H1 (cell line): ENCODE data around the gene SAMM50. TPM values are rescaled to one million over a fixed set of nuclear protein-coding genes. Genes with fewer than 3 reads are reported as not detected.

Experiments used
- CTCF ChIA-PET: fragments of 300-600 bp; sonication (Branson Sonifier 250); formaldehyde crosslinking; loops from one replicate; lab custom pipeline; 2021; ENCODE audit not compliant: partially characterized antibody; lab: Charles Lee
- POLR2A ChIA-PET: fragments of 300-600 bp; sonication (Branson Sonifier 250); formaldehyde crosslinking; loops from one replicate; lab custom pipeline; 2021; ENCODE audit warnings: inconsistent platforms; ENCODE audit not compliant: partially characterized antibody; lab: Charles Lee
- DNase-seq, 2 experiments: peaks; one replicate each; pipeline versions ENCODE4 v3.0.0 to v3.0.0-alpha.2; 2010 to 2022; ENCODE audit warnings: low spot score in 2 of 2, low read depth in 1 of 2, mixed read lengths in 1 of 2
- FAIRE-seq: peaks from 2 replicates; lab custom pipeline; 2011; peaks lifted over from hg19 to GRCh38; lab: Jason Lieb, UNC
- H2AFZ ChIP-seq: 2 replicates; pipeline ENCODE4 v1.8.1; 2012; ENCODE audit warnings: low read length, inconsistent platforms
- H2AK5ac ChIP-seq: 2 replicates; pipeline ENCODE4 v1.6.1; 2013; ENCODE audit warnings: low read depth, low read length
- H2BK120ac ChIP-seq: replicated peaks from 2 replicates; pipeline ENCODE3; 2013; ENCODE audit warnings: low read depth, low read length, inconsistent platforms
- H2BK12ac ChIP-seq: 2 replicates; pipeline ENCODE4 v1.6.1; 2013; ENCODE audit warnings: low read depth, low read length
- H2BK15ac ChIP-seq: 2 replicates; pipeline ENCODE4 v1.6.1; 2013; ENCODE audit warnings: low read length
- H2BK20ac ChIP-seq: 2 replicates; pipeline ENCODE4 v1.6.1; 2013; ENCODE audit warnings: low read length
- H2BK5ac ChIP-seq: 2 replicates; pipeline ENCODE4 v1.6.1; 2013; ENCODE audit warnings: low read depth, low read length
- H3K14ac ChIP-seq: 2 replicates; pipeline ENCODE4 v1.6.1; 2013; ENCODE audit warnings: inconsistent platforms; ENCODE audit not compliant: insufficient read length
- H3K18ac ChIP-seq: 2 replicates; pipeline ENCODE4 v1.6.1; 2013; ENCODE audit warnings: low read length; ENCODE audit errors: extremely low read depth
- H3K23ac ChIP-seq: 2 replicates; pipeline ENCODE4 v1.6.1; 2013; ENCODE audit warnings: inconsistent platforms; ENCODE audit not compliant: insufficient read length
- H3K23me2 ChIP-seq: 2 replicates; pipeline ENCODE4 v1.6.1; 2013; ENCODE audit warnings: low read depth, low read length
- H3K27ac ChIP-seq: 2 replicates; pipeline ENCODE4 v1.6.1; 2011; ENCODE audit warnings: low read depth, low read length, inconsistent platforms
- H3K27me3 ChIP-seq, 4 experiments: replicated peaks in 1 of 4; 1 replicate in 1 of 4; 2 replicates in 3 of 4; pipeline versions ENCODE4 v1.6.1 to v1.8.1; 2011 to 2013; ENCODE audit warnings: low read length in 3 of 4, mild to moderate bottlenecking in 3 of 4, inconsistent platforms in 2 of 4, mixed read lengths in 2 of 4, moderate library complexity in 1 of 4; ENCODE audit not compliant: control insufficient read depth in 3 of 4, insufficient read depth in 3 of 4; ENCODE audit errors: extremely low read depth in 1 of 4
- H3K36me3 ChIP-seq, 4 experiments: 2 replicates each; pipeline versions ENCODE4 v1.6.1 to v1.8.1; 2011 to 2013; ENCODE audit warnings: mild to moderate bottlenecking in 4 of 4, low read length in 3 of 4, moderate library complexity in 2 of 4, control low read depth in 1 of 4, inconsistent platforms in 1 of 4; ENCODE audit not compliant: insufficient read depth in 4 of 4, control insufficient read depth in 2 of 4
- H3K4ac ChIP-seq: replicated peaks from 2 replicates; pipeline ENCODE3; 2013; ENCODE audit warnings: low read length, low read depth, mixed read lengths, inconsistent platforms; ENCODE audit not compliant: insufficient read length
- H3K4me1 ChIP-seq, 4 experiments: replicated peaks in 1 of 4; 1 replicate in 1 of 4; 2 replicates in 3 of 4; pipeline versions ENCODE4 v1.6.1 to v1.8.1; 2011 to 2013; ENCODE audit warnings: low read length in 3 of 4, inconsistent platforms in 2 of 4, mixed read lengths in 1 of 4; ENCODE audit not compliant: insufficient read depth in 4 of 4, control insufficient read depth in 3 of 4
- H3K4me2 ChIP-seq, 2 experiments: 2 replicates each; pipeline versions ENCODE4 v1.6.1 to v1.8.1; 2011 to 2013; ENCODE audit warnings: low read depth in 2 of 2, low read length in 2 of 2, control low read depth in 1 of 2, inconsistent platforms in 1 of 2, mild to moderate bottlenecking in 1 of 2; ENCODE audit not compliant: insufficient read depth in 1 of 2
- H3K4me3 ChIP-seq, 4 experiments: fragments of 200-600, 300-600 bp in 1 of 4; sonication (generic), shearing (Covaris generic), sonication (Bioruptor Twin) in 1 of 4; 2 replicates each; pipeline versions ENCODE4 v1.5.1 to v1.8.1; 2011 to 2016; ENCODE audit warnings: low read length in 4 of 4, low read depth in 3 of 4, control low read depth in 2 of 4, inconsistent platforms in 2 of 4, mild to moderate bottlenecking in 2 of 4, mixed read lengths in 1 of 4, moderate library complexity in 1 of 4; ENCODE audit not compliant: insufficient read depth in 2 of 4; ENCODE audit errors: extremely low read depth in 1 of 4
- H3K56ac ChIP-seq: replicated peaks from 2 replicates; pipeline ENCODE3; 2013; ENCODE audit warnings: low read depth, mild to moderate bottlenecking, mixed read lengths, low read length, inconsistent platforms; ENCODE audit not compliant: insufficient read length
- H3K79me1 ChIP-seq: 2 replicates; pipeline ENCODE4 v1.6.1; 2013; ENCODE audit warnings: low read depth, low read length, control low read depth
- H3K79me2 ChIP-seq, 2 experiments: 2 replicates each; pipeline versions ENCODE4 v1.6.1 to v1.8.1; 2012 to 2013; ENCODE audit warnings: low read length in 2 of 2, mild to moderate bottlenecking in 2 of 2, inconsistent platforms in 1 of 2; ENCODE audit not compliant: insufficient read depth in 2 of 2, control insufficient read depth in 1 of 2
- H3K9ac ChIP-seq, 4 experiments: replicated peaks in 1 of 4; 1 replicate in 1 of 4; 2 replicates in 3 of 4; pipeline versions ENCODE4 v1.6.1 to v1.8.1; 2011 to 2013; ENCODE audit warnings: low read depth in 3 of 4, low read length in 3 of 4, control low read depth in 2 of 4, mild to moderate bottlenecking in 2 of 4, moderate library complexity in 2 of 4, inconsistent platforms in 1 of 4; ENCODE audit errors: extremely low read depth in 1 of 4
- H3K9me3 ChIP-seq, 2 experiments: 2 replicates each; pipeline versions ENCODE4 v1.6.1 to v1.8.1; 2012 to 2013; ENCODE audit warnings: mild to moderate bottlenecking in 2 of 2, moderate library complexity in 2 of 2, control low read depth in 1 of 2, inconsistent platforms in 1 of 2, low read depth in 1 of 2, low read length in 1 of 2, mixed read lengths in 1 of 2; ENCODE audit not compliant: insufficient read depth in 2 of 2
- H4K20me1 ChIP-seq, 2 experiments: replicated peaks in 1 of 2; 2 replicates each; pipeline versions ENCODE3 to v1.8.1; 2011 to 2013; ENCODE audit warnings: inconsistent platforms in 2 of 2, low read length in 2 of 2, mild to moderate bottlenecking in 1 of 2; ENCODE audit not compliant: insufficient read depth in 2 of 2, control insufficient read depth in 1 of 2
- H4K5ac ChIP-seq: 2 replicates; pipeline ENCODE4 v1.6.1; 2013; ENCODE audit warnings: low read length, low read depth, mixed read lengths, inconsistent platforms; ENCODE audit not compliant: insufficient read length
- H4K8ac ChIP-seq: 2 replicates; pipeline ENCODE4 v1.8.0; 2013; ENCODE audit warnings: mild to moderate bottlenecking, moderate library complexity, low read length, inconsistent platforms; ENCODE audit not compliant: insufficient read depth; ENCODE audit errors: extremely low read depth
- H4K91ac ChIP-seq: replicated peaks from 2 replicates; pipeline ENCODE3; 2013; ENCODE audit warnings: low read length, mixed read lengths, inconsistent platforms; ENCODE audit not compliant: insufficient read length
- CHD1 ChIP-seq: IDR thresholded peaks from 2 replicates; pipeline ENCODE4 v1.6.1; 2012; ENCODE audit warnings: low read depth, low read length, improper control_type of control experiment
- CREB1 ChIP-seq: IDR thresholded peaks from 2 replicates; pipeline ENCODE4 v1.6.1; 2012; ENCODE audit warnings: inconsistent platforms
- EP300 ChIP-seq, 2 experiments: IDR thresholded peaks; 1 replicate in 1 of 2; 2 replicates in 1 of 2; pipeline ENCODE4 v1.6.1; 2011 to 2012; ENCODE audit warnings: low read depth in 2 of 2, low read length in 2 of 2, mild to moderate bottlenecking in 2 of 2, borderline replicate concordance in 1 of 2, inconsistent platforms in 1 of 2, moderate library complexity in 1 of 2
- FOSL1 ChIP-seq: IDR thresholded peaks from 2 replicates; pipeline ENCODE4 v1.6.1; 2011; ENCODE audit warnings: mild to moderate bottlenecking, low read depth, low read length, moderate library complexity; ENCODE audit not compliant: insufficient read depth
- HDAC2 ChIP-seq, 2 experiments: fragments of 300-600 bp in 1 of 2; sonication (generic) in 1 of 2; IDR thresholded peaks; 2 replicates each; pipeline ENCODE4 v1.6.1; 2011 to 2012; ENCODE audit warnings: low read depth in 2 of 2, low read length in 2 of 2, mild to moderate bottlenecking in 2 of 2, moderate library complexity in 2 of 2, borderline replicate concordance in 1 of 2, inconsistent platforms in 1 of 2
- NRF1 ChIP-seq: IDR thresholded peaks from 2 replicates; pipeline ENCODE4 v1.6.1; 2011; ENCODE audit warnings: mild to moderate bottlenecking, low read depth, low read length, improper control_type of control experiment
- RAD21 ChIP-seq, 2 experiments: IDR thresholded peaks in 1 of 2; conservative IDR thresholded peaks in 1 of 2; 2 replicates each; pipeline ENCODE4 v1.6.1; 2011; ENCODE audit warnings: low read depth in 2 of 2, low read length in 2 of 2, improper control_type of control experiment in 1 of 2, inconsistent platforms in 1 of 2, mild to moderate bottlenecking in 1 of 2, moderate library complexity in 1 of 2
- RNF2 ChIP-seq: fragments of 200-900, 300-1000 bp; sonication (generic); IDR thresholded peaks from 2 replicates; pipeline ENCODE4 v1.7.1; 2016; ENCODE audit warnings: borderline replicate concordance, low read depth, mild to moderate bottlenecking, antibody characterized with exemption, low read length; ENCODE audit not compliant: poor library complexity, severe bottlenecking; ENCODE audit errors: missing control alignments
- SAP30 ChIP-seq: fragments of 300-600 bp; sonication (generic); IDR thresholded peaks from 2 replicates; pipeline ENCODE4 v1.7.1; 2012; ENCODE audit warnings: low read length, moderate library complexity, mild to moderate bottlenecking, inconsistent platforms; ENCODE audit not compliant: insufficient read depth, insufficient replicate concordance
- SIRT6 ChIP-seq: IDR thresholded peaks from one replicate; pipeline ENCODE4 v1.7.1; 2012; ENCODE audit warnings: low read length, inconsistent platforms
- SP1 ChIP-seq: IDR thresholded peaks from 2 replicates; pipeline ENCODE4 v1.6.1; 2011; ENCODE audit warnings: low read depth, low read length
- SUZ12 ChIP-seq: fragments of 200-600 bp; sonication (generic); IDR thresholded peaks from 2 replicates; pipeline ENCODE4 v1.6.1; 2012; ENCODE audit warnings: mild to moderate bottlenecking, inconsistent platforms, low read length, moderate library complexity, mixed read lengths
- WGBS, 2 experiments: shearing (Covaris generic) in 1 of 2; methylation state at CpG; one replicate each; pipeline versions ENCODE4 v1.1.6 to v1.1.7; 2013 to 2015; ENCODE audit warnings: low lambda C conversion rate in 2 of 2, mixed read lengths in 2 of 2, inconsistent platforms in 1 of 2, low coverage in 1 of 2, missing lambda C conversion rate in 1 of 2; ENCODE audit not compliant: insufficient replicate concordance in 2 of 2, insufficient coverage in 1 of 2, insufficient read length in 1 of 2; ENCODE audit errors: extremely low coverage in 1 of 2, missing lambda C conversion rate in 1 of 2; 5-methylcytosine and 5-hydroxymethylcytosine counted together
- polyA plus RNA-seq, 7 experiments: library from polyadenylated mRNA; depleted of rRNA in 3 of 7; stranded (reverse) in 5 of 7; unstranded in 2 of 7; fragments of >200 nt in 5 of 7; fragments of 200-250 nt in 2 of 7; gene quantifications; 1 replicate in 5 of 7; 2 replicates in 1 of 7; 4 replicates in 1 of 7; pipeline versions ENCODE4 v1.2.1 to v1.2.3, GENCODE V29; 2011 to 2013; ENCODE audit warnings: missing spikeins in 2 of 7, mixed read lengths in 2 of 7
- total RNA-seq: library from RNA; stranded (reverse); fragmentation: NEBNext Ultra II Directional; extraction: Animal tissue kit (Norgen Biotek cat#: 25700); gene quantifications from 2 replicates; pipeline ENCODE4 v1.2.1, GENCODE V29; 2021

Gene SAMM50
- total and polyA plus RNA-seq, 2 of the 8 experiments (the other 6 are each of a cell fraction or from before 2014, with no cell fraction given) = 45.4 to 70.3 TPM

GRCh38 chr22:43998679-43999264, 43.5 kb downstream of the SAMM50 start:
- no peak overlapping the region for H2BK15ac ChIP-seq
- POLR2A ChIA-PET = no interaction called here
- no peak overlapping the region for H3K4me3 ChIP-seq
- no peak overlapping the region for H3K56ac ChIP-seq
- no peak overlapping the region for H2AK5ac ChIP-seq
- H3K27me3 ChIP-seq = no peaks in the 10 kb centered on the region
- no peak overlapping the region for H3K14ac ChIP-seq
- no peak overlapping the region for H2BK12ac ChIP-seq
- H3K4me2 ChIP-seq = no peak overlapping the region
- H3K27ac ChIP-seq = no peak overlapping the region
- no peak overlapping the region for H4K5ac ChIP-seq
- no peak overlapping the region for H3K4ac ChIP-seq
- no peak overlapping the region for H4K91ac ChIP-seq
- no peak overlapping the region for H3K23ac ChIP-seq
- no peaks in the 10 kb centered on the region for H3K79me2 ChIP-seq
- CTCF ChIA-PET = interaction anchor here (0.5 to 3.1 kb wide), 9 partner anchors 16 to 628 kb away, joined by 3 to 13 read pairs (median 4); no protein-coding TSS in a partner anchor
- no peaks in the 10 kb centered on the region for H3K79me1 ChIP-seq
- no peak overlapping the region for H4K8ac ChIP-seq
- 91% methylated on average over 15 of the region's 15 CpGs; no CpG with 5 or more reads in 1 of the 2 experiments for WGBS, 2 experiments
- FAIRE-seq (no peak), DNase-seq (no peak)
- H3K36me3 ChIP-seq = peaks cover 0 to 10% (median 6%) of the 10 kb centered on the region in 4 experiments; a peak in 5 of 8 replicates
- H2BK20ac ChIP-seq = no peak overlapping the region
- H3K9me3 ChIP-seq = no peaks in the 10 kb centered on the region
- H3K9ac ChIP-seq = no peak overlapping the region
- peaks cover 0 to 8% of the 10 kb centered on the region in 2 experiments for H4K20me1 ChIP-seq
- no peak overlapping the region for H2BK5ac ChIP-seq
- H3K23me2 ChIP-seq = no peaks in the 10 kb centered on the region
- H2AFZ ChIP-seq = no peak overlapping the region
- H2BK120ac ChIP-seq = no peak overlapping the region
- no peaks in the 10 kb centered on the region for H3K4me1 ChIP-seq
- no peak overlapping the region for H3K18ac ChIP-seq
- TF ChIP-seq CREB1 = no peak
- no peak for TF ChIP-seq CHD1
- no peak for TF ChIP-seq SAP30
- no peak for TF ChIP-seq HDAC2 (IDR thresholded peaks at IDR 0.05; ENCODE audit: borderline replicate concordance in 1 of 2, low read depth in 2 of 2, low read length in 2 of 2)
- no peak for TF ChIP-seq EP300 (IDR thresholded peaks at IDR 0.05; ENCODE audit: borderline replicate concordance in 1 of 2, low read depth in 2 of 2, low read length in 2 of 2)
- no peak for TF ChIP-seq NRF1
- no peak for TF ChIP-seq FOSL1
- TF ChIP-seq SUZ12 = no peak
- TF ChIP-seq SP1 = no peak
- no peak for TF ChIP-seq SIRT6
- TF ChIP-seq RNF2 = no peak
- TF ChIP-seq RAD21 (IDR thresholded peaks at IDR 0.05 in 1 of 2, conservative IDR thresholded peaks at IDR 0.05 in 1 of 2; ENCODE audit: low read depth in 2 of 2, low read length in 2 of 2) = no peak
